Lung microvascular endothelial cell (primary cell): ENCODE results near the gene IVD. TPM values are rescaled to one million over a fixed set of nuclear protein-coding genes. Genes with fewer than 3 reads are reported as not detected.

Experiments
- DNase-seq, 2 donors: peaks; one replicate each; pipeline versions ENCODE4 v3.0.0 to v3.0.0-alpha.2; 2010; ENCODE audit warnings: low read depth in 2 of 2
- total RNA-seq: library from RNA; depleted of rRNA; stranded (reverse); fragments of >200 nt; gene quantifications from 2 replicates; pipeline ENCODE4 v1.2.1, GENCODE V29; 2014

The IVD gene
- total RNA-seq, 1 donor from 2014 or later: 32.3 TPM

DNA sequence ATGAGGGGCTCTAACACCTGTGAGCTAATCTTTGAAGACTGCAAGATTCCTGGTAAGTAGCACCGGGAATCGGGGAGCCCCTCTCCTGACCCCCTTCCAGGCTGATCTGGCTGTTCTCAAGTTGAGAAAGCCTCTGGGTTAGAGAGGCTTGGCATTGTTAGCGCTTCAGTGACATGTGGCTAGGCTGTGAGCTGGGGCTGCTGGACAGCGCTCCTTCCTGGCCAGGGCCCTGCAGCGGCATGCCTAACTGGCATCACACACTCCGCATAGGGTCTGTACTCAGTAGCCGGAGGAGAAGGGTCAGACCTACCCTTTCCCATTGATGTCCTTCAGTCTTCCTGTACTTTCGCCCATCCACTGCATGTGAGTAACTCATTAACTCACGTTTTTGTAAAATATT is 7.4 kb downstream of the IVD start:
- DNase-seq: no peak

GRCh38 chr15:40414816-40415215 is 9.2 kb downstream of the IVD start:
- DNase-seq: no peak

DNA sequence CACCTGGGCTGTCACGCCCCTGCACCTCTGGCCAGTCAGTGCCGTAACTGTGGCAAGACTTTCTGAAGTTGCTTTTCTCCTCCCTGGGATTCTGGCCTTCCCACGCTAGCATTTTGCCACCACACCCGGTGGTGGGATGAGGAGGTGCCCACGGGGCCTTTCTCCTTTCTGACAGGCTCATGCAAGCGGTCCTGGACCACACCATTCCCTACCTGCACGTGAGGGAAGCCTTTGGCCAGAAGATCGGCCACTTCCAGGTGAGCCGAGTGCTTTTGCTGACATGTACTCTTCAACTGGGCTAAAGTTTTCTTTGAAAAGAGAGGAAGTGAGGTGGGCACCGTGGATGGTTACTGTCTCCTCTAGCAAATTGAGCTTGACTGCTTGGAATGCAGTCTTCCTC is 9.6 kb downstream of the IVD start:
- DNase-seq: no peak

DNA sequence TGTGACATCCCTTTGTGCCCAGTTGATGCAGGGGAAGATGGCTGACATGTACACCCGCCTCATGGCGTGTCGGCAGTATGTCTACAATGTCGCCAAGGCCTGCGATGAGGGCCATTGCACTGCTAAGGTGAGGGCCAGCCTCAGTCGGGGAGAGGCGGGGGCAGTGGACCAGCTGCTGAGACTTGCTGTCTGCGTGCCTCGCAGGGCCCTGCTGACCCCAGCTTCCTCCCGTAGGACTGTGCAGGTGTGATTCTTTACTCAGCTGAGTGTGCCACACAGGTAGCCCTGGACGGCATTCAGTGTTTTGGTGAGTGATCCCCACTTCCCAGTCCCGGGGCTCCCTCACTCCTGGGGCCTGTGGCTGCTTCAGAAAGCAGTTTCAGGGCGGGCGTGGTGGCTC is 10.5 kb downstream of the IVD start:
- DNase-seq: no peak

GRCh38 chr15:40418126-40418525 is 12.5 kb downstream of the IVD start:
- DNase-seq: no peak

- DNase-seq: no peak
Observed at GRCh38 chr15:40420071-40420713, 14.6 kb downstream of the IVD start.

DNA sequence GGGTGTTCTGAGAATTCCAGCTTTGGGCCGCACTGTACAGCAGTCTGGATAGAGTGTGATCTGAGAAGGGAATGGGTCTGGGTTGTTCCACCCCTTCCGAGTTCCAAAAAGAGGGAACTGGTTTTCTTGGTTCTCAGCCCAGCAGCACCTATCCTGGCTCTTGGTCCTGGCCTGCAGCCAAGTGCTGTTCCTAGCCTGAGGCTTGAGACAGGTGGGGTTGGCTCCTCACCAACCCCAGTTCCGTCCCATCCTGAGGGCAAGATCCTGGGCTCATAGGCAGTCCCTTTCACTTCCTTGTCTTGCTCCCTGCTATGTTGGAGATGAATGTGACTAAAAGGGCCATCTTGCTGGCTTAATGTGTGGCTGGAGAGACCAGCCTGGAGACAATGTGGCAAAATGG is 15.2 kb downstream of the IVD start:
- DNase-seq: no peak

DNA sequence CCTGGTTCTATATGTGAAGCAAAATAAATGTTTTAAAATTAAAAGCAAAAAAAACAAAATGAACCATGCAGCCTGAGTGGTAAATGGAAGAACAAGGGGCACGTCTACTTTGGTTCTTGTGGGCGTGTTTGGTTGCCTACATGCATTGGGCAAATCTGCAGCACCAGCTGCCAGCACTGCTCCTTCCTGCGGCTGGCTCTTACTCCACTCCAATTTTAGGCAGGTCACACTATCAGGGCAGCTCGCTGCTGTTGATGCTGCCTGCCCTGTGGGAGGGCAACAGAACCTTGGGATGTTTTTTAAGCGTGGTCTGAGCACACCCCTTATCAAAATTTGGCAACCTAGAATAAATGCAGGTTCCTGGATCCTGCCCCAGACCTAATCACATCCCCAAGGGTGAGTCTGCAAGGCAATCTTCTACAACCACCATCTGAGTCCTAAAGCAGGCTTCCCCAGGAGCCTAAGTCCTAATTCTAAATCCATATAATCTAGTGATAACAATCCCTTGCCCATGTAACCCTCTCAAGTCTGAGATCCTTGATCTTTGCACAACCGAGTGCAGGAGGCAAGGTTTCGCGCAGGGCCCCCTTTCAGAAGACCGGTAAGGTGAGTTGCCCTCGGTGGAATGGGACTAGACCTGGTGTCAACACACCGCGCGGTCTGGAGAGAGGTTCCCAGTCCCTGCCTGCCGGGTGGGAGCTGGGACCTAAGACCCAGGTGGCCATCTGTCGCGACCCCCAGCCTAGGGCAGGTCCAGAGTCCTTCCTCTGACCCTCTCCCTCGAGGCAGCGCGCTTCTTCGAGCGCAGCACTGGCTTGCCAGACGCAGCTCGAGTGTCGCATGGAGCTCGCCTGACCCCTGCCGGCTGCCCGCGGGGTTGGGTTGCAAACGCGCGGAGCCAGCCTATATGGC is 15.9 kb downstream of the IVD start:
- peak; percentile 70 to 77 for DNase-seq

GRCh38 chr15:40424483-40425115 is 19.0 kb downstream of the IVD start:
- no peak for DNase-seq

- no peak for DNase-seq
Observed at GRCh38 chr15:40425681-40426080, 20.1 kb downstream of the IVD start.

DNA sequence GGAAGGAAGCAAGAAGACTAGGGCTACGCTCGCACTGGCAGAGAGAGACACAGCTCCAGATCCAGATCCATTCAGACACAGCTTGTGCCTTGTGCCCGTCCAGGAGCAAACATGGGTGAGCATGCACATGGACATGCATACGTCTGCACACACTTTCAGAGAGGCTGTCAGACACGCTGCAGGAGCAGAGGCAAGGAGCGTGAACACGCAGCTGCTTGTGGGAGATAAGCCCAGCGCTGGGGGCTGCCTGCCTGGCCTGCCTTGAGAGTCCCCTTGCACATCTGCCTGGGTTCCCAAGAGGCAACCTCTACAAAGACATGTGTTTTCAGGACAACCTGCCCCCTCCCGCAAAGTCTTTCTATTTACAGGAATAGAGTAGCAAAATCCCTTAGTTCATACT is 21.6 kb downstream of the IVD start:
- DNase-seq: no peak

DNA sequence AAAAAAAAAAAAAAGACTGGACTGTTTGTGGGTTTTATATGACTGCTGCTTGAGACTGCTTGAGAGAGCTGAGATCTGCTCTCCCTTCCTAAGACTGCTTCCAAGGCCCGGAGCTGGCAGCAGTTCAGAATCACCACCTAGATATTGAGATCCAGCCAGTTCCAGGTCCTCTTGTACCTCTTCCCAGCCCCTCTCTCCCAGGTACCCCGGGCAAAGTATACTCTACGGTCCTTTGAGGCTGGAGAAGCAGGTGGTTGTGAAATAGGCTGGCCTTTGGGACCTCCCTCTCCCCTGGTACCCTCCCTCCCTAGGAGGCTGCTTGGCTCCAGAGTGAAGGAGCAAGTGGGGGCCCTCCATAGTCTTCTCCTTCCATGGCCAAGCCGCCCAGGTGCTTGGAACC is 22.6 kb downstream of the IVD start:
- DNase-seq: no peak

DNA sequence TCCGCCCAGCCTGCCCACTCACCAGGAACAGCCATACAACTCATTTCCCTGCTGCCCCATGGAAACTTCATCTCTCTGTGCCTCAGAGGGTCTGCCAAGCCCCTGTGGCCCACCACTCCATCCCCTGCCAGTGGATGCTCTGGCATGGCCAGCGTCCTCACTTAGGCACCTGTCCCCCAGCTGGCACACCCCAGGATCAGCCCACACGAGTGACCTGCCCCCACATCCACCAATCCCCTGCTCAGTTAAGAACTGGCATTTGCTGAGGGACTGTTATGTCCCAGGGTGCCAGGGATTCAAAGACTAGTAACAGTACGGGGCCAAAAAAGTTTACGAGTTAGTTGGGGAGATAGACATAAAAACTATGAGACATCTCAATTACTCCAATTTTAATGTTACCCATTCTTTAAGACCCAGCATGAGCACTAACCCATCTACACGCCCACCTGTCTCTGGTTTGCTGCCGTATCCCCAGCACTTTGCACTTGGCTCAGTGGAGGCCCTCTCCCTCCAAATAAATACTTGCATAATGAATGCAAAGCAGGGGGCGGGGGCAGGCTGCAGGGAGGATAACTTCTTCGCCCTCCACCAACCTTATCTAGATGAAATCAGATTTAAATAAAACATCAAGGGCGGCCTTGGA is 23.6 kb downstream of the IVD start:
- DNase-seq: no peak

DNA sequence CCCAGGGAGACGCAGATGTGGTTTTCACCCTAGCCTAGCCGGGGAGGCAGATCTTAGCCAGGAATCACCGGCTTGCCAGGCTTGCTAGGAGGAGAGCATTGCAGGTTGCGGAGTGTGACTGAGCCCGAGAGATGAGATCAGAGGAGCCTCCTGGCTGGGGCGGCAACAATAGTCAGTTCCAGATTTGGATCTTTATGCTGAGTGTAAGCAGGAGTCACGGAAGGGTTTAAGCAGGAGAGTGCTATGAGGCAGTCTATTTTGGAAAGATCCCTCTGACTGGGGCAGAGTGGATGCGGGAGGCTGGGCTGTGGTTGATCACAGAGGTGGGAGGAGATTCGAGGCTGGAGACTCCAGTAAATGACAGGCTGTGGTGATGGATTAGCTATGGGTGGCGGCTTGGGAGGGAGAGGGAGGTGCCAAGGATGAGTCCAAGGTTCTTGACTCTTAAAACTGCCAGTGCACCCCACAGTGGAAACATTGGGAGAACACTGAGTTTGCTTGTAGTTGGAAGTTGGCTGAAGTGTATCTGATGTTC is 24.7 kb downstream of the IVD start:
- no peak for DNase-seq

- no peak for DNase-seq
Observed at GRCh38 chr15:40435023-40435709, 29.6 kb downstream of the IVD start.

DNA sequence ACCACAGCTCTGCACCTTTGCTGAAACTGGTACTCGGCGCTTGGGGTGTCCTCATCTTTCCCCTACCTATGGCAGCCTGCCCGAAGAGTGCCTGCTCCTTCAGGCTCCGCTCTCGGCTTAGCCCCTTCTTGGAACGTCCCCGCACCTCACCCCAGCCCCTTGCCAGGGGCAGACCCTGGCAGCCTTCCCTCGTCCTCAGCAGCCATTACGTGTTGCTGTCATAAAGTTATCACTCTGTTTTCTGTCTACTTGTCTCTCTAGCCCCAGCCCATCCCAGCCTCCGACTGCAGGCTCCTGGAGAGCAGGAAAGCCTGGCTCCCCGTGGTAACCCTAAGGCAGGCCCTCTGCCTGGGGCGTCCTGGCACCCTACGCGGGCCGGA is 30.1 kb downstream of the IVD start:
- DNase-seq: no peak

DNA sequence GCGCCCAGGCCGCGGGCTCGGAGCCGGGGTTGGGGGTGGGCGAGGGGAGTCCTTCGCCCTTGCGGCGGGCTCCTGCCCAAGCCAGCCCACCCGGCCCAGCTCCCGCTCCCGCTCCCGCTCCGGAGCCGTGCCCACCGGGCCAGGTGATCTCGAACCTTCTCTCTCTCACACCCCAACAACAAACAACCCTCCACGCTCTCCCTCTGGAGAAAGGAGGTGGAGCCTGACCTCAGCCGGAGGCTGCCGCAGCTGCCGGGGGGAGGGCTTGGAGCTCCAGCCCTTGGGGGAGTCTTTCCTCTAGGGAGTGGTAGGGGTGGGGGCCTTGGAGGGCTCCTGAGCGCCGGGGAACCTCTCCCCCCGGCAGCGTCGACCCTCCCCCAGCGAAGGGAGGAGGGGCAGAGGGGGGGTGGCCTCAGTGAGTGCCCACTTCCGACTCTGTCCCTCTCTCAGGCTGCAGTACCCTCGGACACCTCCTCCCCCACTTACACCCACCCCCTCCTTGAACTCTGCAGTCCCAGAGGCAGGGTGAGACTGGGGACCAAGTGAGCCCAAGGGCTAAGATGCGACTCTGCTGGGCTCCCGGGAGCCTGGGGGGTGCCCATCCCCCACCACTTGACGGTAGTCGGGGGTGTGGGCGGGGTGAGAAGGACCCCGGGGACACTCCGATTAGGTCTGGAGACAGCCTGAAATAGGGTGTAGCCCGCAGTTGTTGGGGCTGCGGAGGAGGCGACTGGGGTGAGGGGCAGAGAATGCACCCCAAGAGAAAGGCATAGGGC is 30.7 kb downstream of the IVD start:
- DNase-seq: no peak

DNA sequence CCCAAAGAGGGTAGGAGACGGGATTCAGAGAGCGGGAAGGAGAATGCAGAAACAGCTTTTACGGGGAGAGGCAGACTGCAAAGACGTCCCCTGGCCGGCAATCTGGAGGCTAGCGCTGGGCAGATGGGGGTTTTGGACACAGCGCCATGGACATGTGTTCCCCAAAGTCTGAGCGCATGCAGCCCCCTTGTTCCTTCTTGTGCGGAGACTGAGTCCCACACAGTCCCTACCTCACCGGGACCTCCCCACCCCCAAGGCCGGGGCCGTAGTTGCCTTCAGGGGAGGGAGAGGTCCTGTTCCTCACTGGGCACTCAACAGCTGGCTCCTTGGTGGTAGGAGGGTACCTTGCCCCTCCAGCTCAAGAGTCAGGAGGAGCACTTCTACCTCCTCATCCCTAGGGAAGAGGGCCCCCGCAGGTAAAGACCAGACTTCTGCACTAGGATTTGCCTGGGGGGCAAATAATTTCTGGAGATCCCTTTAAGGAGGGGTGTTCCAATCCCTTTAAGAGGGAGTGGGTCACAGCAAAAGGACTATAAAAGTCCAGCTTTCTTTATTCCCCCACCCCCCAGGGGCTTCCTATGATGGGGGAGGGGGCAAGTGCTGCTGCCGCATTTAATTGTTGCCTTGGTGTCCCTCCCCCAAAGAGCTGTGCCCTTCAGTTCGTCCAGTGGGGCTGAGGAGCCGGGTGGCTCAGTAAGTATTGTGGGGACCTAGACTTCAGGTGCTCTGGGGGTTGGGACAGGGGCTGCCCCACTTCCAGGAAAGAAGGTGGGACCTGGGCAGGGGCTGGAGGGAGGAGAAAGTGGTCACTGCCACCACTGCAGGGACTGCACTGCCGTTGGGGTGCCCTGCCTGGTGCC is 31.5 kb downstream of the IVD start:
- no peak for DNase-seq
